Fibroblast of lung (primary cell): ENCODE data around the gene ATP2B2. TPM values are rescaled to one million over a fixed set of nuclear protein-coding genes. Genes with fewer than 3 reads are reported as not detected.

Experiments
- DNase-seq, 2 donors: peaks; one replicate each; pipeline versions ENCODE4 v3.0.0 to v3.0.0-alpha.2; 2010; ENCODE audit warnings: low read depth in 2 of 2
- H2AFZ ChIP-seq: 2 replicates; pipeline ENCODE4 v1.5.1; 2012; ENCODE audit warnings: low read length, control low read depth, inconsistent platforms
- H3K27ac ChIP-seq: 2 replicates; pipeline ENCODE4 v1.5.1; 2011; ENCODE audit warnings: low read length, control low read depth; ENCODE audit not compliant: insufficient read depth
- H3K27me3 ChIP-seq: 2 replicates; pipeline ENCODE4 v1.5.1; 2011; ENCODE audit warnings: mild to moderate bottlenecking, low read length; ENCODE audit not compliant: control insufficient read depth, insufficient read depth
- H3K36me3 ChIP-seq: 2 replicates; pipeline ENCODE4 v1.5.1; 2011; ENCODE audit warnings: low read length; ENCODE audit not compliant: control insufficient read depth, insufficient read depth
- H3K4me1 ChIP-seq: 2 replicates; pipeline ENCODE4 v1.5.1; 2011; ENCODE audit warnings: low read length; ENCODE audit not compliant: control insufficient read depth, insufficient read depth; ENCODE audit errors: extremely low read depth
- H3K4me2 ChIP-seq: 2 replicates; pipeline ENCODE4 v1.5.1; 2011; ENCODE audit warnings: low read length, control low read depth; ENCODE audit not compliant: insufficient read depth; ENCODE audit errors: extremely low read depth
- H3K4me3 ChIP-seq, 4 experiments: fragments of 200-600 bp in 1 of 4; sonication (generic) in 1 of 4; replicated peaks in 1 of 4; 2 replicates each; pipeline ENCODE4 v1.5.1; 2011 to 2016; ENCODE audit warnings: low read length in 4 of 4, low read depth in 3 of 4, mild to moderate bottlenecking in 3 of 4, control low read depth in 2 of 4, inconsistent platforms in 1 of 4, mixed read lengths in 1 of 4; ENCODE audit not compliant: insufficient read depth in 1 of 4; ENCODE audit errors: control extremely low read depth in 1 of 4
- H3K79me2 ChIP-seq: 2 replicates; pipeline ENCODE4 v1.5.1; 2012; ENCODE audit warnings: mild to moderate bottlenecking, low read length, inconsistent platforms; ENCODE audit not compliant: control insufficient read depth, insufficient read depth
- H3K9ac ChIP-seq: 2 replicates; pipeline ENCODE4 v1.5.1; 2011; ENCODE audit warnings: mild to moderate bottlenecking, low read length, control low read depth; ENCODE audit not compliant: insufficient read depth
- H3K9me3 ChIP-seq: 2 replicates; pipeline ENCODE4 v1.5.1; 2012; ENCODE audit warnings: low read depth, low read length; ENCODE audit not compliant: control insufficient read depth, insufficient read depth
- H4K20me1 ChIP-seq: 2 replicates; pipeline ENCODE4 v1.5.1; 2011; ENCODE audit warnings: low read length; ENCODE audit not compliant: control insufficient read depth, insufficient read depth; ENCODE audit errors: extremely low read depth
- EZH2 ChIP-seq: IDR thresholded peaks from 2 replicates; pipeline ENCODE4 v1.5.1; 2012; ENCODE audit warnings: low read length, control low read depth, mild to moderate bottlenecking; ENCODE audit errors: missing control alignments
- polyA plus RNA-seq, 2 donors: library from polyadenylated mRNA; depleted of rRNA in 1 of 2; stranded (reverse) in 1 of 2; unstranded in 1 of 2; fragments of >200 nt; gene quantifications; 2 replicates each; pipeline ENCODE4 v1.2.1, GENCODE V29; 2011 to 2012; ENCODE audit warnings: missing spikeins in 1 of 2
- total RNA-seq: library from RNA; depleted of rRNA; stranded (reverse); fragments of >200 nt; gene quantifications from 2 replicates; pipeline ENCODE4 v1.2.1, GENCODE V29; 2014
- TF ChIP-seq, protein P1 (sequence below), 2 donors: IDR thresholded peaks in 1 of 2; conservative IDR thresholded peaks in 1 of 2; 1 replicate in 1 of 2; 2 replicates in 1 of 2; pipeline ENCODE4 v1.5.1; 2011 to 2012; ENCODE audit warnings: low read length in 2 of 2, control low read depth in 1 of 2, inconsistent platforms in 1 of 2, low read depth in 1 of 2, mild to moderate bottlenecking in 1 of 2

Gene ATP2B2
- total and polyA plus RNA-seq, 2 donors (not counting 1 experiment from before 2014, with no cell fraction given): not detected

DNA sequence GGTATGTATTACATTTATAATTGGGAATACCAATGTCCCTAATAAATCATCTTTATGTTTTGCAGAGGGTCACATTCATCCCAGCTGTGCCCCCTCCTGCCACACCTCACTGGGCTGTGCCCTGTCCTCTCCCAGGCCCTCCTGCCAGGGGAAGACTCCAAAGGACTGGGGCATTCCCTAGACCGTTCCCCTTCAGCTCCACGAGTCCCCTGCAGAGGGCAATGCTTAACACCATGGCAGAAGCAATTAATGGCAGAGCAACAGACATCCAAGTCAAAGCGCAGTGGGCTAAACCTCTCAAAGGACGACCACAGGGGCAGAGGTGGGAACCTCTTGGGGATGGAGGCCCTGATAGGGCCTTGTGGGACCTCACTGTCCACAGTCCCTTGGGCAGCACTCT lies 113.1 kb downstream of the ATP2B2 start:
- TF ChIP-seq, protein P1, sequence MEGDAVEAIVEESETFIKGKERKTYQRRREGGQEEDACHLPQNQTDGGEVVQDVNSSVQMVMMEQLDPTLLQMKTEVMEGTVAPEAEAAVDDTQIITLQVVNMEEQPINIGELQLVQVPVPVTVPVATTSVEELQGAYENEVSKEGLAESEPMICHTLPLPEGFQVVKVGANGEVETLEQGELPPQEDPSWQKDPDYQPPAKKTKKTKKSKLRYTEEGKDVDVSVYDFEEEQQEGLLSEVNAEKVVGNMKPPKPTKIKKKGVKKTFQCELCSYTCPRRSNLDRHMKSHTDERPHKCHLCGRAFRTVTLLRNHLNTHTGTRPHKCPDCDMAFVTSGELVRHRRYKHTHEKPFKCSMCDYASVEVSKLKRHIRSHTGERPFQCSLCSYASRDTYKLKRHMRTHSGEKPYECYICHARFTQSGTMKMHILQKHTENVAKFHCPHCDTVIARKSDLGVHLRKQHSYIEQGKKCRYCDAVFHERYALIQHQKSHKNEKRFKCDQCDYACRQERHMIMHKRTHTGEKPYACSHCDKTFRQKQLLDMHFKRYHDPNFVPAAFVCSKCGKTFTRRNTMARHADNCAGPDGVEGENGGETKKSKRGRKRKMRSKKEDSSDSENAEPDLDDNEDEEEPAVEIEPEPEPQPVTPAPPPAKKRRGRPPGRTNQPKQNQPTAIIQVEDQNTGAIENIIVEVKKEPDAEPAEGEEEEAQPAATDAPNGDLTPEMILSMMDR (conservative IDR thresholded peaks at IDR 0.05 in 1 of 2, IDR thresholded peaks at IDR 0.05 in 1 of 2; ENCODE audit: low read depth in 1 of 2, low read length in 2 of 2): peak in 1 of 2 donors; percentile 20
- no peak for TF ChIP-seq EZH2
- no peak overlapping the region for H3K4me3 ChIP-seq
- no peaks in the 10 kb centered on the region for H3K79me2 ChIP-seq
- no peak overlapping the region for H3K27ac ChIP-seq
- DNase-seq: no peak
- H2AFZ ChIP-seq: no peak overlapping the region
- H4K20me1 ChIP-seq: no peaks in the 10 kb centered on the region
- H3K36me3 ChIP-seq: no peaks in the 10 kb centered on the region
- no peak overlapping the region for H3K9ac ChIP-seq
- H3K27me3 ChIP-seq: peaks cover 7% of the 10 kb centered on the region
- H3K9me3 ChIP-seq: no peaks in the 10 kb centered on the region
- H3K4me2 ChIP-seq: no peak overlapping the region
- no peaks in the 10 kb centered on the region for H3K4me1 ChIP-seq

DNA sequence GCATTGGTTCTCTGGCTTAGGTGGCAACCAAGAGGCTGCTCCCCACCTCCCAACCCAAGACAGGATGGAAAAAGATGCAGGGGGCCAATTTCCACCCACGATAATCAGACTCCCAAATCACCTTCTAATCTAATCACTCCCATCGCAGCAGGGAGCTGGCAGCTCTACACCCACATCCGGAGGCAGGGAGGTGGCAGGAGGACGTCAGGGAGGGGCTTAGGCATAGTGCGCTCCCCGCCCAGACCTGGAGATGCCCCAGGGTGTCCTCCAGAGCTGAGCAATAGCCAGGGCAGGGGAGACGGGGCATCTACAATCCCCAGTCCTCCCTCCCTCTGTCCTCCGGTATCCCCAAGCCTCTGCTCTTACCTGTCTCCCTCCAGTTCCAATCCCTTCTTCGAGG lies 114.0 kb downstream of the ATP2B2 start:
- no peak overlapping the region for H3K9ac ChIP-seq
- no peak for TF ChIP-seq EZH2
- TF ChIP-seq, protein P1 (conservative IDR thresholded peaks at IDR 0.05 in 1 of 2, IDR thresholded peaks at IDR 0.05 in 1 of 2; ENCODE audit: low read depth in 1 of 2, low read length in 2 of 2): no peak
- H3K79me2 ChIP-seq: no peaks in the 10 kb centered on the region
- no peaks in the 10 kb centered on the region for H4K20me1 ChIP-seq
- no peak overlapping the region for H3K4me2 ChIP-seq
- no peaks in the 10 kb centered on the region for H3K4me1 ChIP-seq
- peaks cover 7% of the 10 kb centered on the region for H3K27me3 ChIP-seq
- H3K36me3 ChIP-seq: no peaks in the 10 kb centered on the region
- no peak overlapping the region for H3K27ac ChIP-seq
- no peaks in the 10 kb centered on the region for H3K9me3 ChIP-seq
- H2AFZ ChIP-seq: no peak overlapping the region
- no peak for DNase-seq
- H3K4me3 ChIP-seq: no peak overlapping the region

DNA sequence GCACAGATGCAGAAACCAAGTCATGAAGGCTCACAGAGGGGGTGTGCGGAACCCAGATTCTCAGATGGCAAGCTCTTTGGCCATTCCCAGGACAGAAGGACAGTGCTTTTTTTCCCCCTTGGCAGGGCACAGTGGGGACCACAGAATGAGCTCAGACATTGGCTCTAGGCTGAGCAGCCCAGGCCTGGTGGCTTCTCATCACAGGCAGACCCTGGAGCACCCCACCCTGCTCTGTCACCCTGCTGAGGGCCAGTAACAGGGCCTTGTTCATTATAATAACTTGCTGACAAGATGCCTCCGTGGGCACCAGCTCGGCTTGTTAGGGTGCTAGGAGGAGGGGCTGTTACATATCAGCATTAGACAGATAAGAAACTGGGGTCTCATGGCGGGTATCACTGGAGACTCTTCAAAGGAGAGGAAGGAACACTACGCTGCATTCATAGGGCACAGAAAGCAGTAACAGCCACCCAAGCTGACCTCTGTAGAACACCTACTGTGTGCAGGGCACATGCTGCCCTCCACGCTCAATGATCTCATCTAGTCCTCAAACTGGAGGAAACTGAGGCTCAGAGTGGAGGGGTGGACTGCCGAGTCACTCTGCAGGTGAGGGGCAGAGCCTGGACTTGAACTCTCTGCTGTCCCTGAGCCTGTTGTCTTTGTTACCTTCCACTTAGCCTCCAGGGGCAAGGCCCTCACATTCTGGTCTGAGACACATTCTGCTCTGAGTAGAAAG lies 114.6 kb downstream of the ATP2B2 start:
- no peak overlapping the region for H2AFZ ChIP-seq
- H3K27ac ChIP-seq: no peak overlapping the region
- H3K9ac ChIP-seq: no peak overlapping the region
- H4K20me1 ChIP-seq: no peaks in the 10 kb centered on the region
- no peaks in the 10 kb centered on the region for H3K4me1 ChIP-seq
- peaks cover 5% of the 10 kb centered on the region for H3K27me3 ChIP-seq
- TF ChIP-seq EZH2: no peak
- TF ChIP-seq, protein P1 (conservative IDR thresholded peaks at IDR 0.05 in 1 of 2, IDR thresholded peaks at IDR 0.05 in 1 of 2; ENCODE audit: low read depth in 1 of 2, low read length in 2 of 2): no peak
- no peaks in the 10 kb centered on the region for H3K9me3 ChIP-seq
- no peak overlapping the region for H3K4me2 ChIP-seq
- H3K79me2 ChIP-seq: no peaks in the 10 kb centered on the region
- DNase-seq: no peak
- no peak overlapping the region for H3K4me3 ChIP-seq
- no peaks in the 10 kb centered on the region for H3K36me3 ChIP-seq
